RWPE1 (cell line): ENCODE results near the gene ARHGEF1.

ENCODE experiments used
- CTCF ChIA-PET: fragments of 350-600 bp; sonication (Branson Sonifier 250); formaldehyde crosslinking; extraction: SDS; loops from one replicate; lab custom pipeline; 2021; lab: Yijun Ruan, JAX
- POLR2A ChIA-PET: fragments of 400-600 bp; formaldehyde crosslinking; extraction: SDS; loops from one replicate; lab custom pipeline; 2020; ENCODE audit warnings: antibody characterized with exemption; ENCODE audit not compliant: low non-redundant PET; lab: Yijun Ruan, JAX
- DNase-seq: peaks from one replicate; pipeline ENCODE4 v3.0.0; 2012; ENCODE audit warnings: low spot score
- H3K27ac ChIP-seq: fragments of 450-650 bp; 2 replicates; pipeline ENCODE4 v1.5.1; 2017
- TF ChIP-seq, protein P1 (sequence below): fragments of 450-650 bp; conservative IDR thresholded peaks from 2 replicates; pipeline ENCODE4 v1.5.1; 2017; ENCODE audit warnings: low read depth, mild to moderate bottlenecking

ARHGEF1 gene

DNA sequence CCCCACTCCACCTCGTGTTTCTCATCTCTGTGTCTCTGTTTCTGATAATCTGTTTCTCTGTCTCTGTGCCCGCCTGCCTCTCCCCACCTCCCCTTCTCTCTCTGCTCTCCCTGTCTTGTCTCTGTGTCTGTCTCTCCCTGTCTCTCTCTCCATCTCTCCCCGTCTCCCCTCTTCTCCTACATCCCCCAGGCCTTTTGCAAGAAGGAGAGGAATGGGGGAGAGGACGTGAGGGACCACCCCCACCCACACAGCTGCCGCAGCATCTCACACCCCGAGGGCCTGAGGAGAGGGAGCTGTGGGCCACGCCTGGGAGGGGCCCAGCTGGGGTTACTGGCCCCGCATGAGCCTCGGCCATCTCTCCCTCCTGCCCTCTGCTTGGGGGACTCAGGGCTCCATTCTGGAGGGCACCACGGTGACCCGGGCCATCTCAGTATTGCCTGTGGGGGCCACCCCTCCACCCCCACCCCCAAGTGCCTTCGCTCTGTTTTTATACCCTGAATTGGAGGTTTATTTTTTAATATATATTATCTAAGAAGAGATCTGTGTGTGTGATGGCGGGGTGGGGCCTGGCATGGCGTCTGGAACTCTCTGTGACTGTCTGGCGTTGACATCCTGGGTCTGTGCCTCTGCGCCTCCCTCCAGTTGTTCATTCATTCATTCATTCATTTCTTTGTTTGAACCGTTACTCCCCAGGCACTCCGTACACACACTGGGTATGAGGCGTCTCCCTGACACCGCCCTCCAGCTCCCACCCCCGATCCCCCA lies 24.1 kb downstream of the ARHGEF1 start:
- TF ChIP-seq, protein P1, sequence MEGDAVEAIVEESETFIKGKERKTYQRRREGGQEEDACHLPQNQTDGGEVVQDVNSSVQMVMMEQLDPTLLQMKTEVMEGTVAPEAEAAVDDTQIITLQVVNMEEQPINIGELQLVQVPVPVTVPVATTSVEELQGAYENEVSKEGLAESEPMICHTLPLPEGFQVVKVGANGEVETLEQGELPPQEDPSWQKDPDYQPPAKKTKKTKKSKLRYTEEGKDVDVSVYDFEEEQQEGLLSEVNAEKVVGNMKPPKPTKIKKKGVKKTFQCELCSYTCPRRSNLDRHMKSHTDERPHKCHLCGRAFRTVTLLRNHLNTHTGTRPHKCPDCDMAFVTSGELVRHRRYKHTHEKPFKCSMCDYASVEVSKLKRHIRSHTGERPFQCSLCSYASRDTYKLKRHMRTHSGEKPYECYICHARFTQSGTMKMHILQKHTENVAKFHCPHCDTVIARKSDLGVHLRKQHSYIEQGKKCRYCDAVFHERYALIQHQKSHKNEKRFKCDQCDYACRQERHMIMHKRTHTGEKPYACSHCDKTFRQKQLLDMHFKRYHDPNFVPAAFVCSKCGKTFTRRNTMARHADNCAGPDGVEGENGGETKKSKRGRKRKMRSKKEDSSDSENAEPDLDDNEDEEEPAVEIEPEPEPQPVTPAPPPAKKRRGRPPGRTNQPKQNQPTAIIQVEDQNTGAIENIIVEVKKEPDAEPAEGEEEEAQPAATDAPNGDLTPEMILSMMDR, result no peak
- ChIA-PET POLR2A (no interaction called here), CTCF (no interaction called here)
- H3K27ac ChIP-seq, result peak overlapping the region; percentile 34
- no peak for DNase-seq

DNA sequence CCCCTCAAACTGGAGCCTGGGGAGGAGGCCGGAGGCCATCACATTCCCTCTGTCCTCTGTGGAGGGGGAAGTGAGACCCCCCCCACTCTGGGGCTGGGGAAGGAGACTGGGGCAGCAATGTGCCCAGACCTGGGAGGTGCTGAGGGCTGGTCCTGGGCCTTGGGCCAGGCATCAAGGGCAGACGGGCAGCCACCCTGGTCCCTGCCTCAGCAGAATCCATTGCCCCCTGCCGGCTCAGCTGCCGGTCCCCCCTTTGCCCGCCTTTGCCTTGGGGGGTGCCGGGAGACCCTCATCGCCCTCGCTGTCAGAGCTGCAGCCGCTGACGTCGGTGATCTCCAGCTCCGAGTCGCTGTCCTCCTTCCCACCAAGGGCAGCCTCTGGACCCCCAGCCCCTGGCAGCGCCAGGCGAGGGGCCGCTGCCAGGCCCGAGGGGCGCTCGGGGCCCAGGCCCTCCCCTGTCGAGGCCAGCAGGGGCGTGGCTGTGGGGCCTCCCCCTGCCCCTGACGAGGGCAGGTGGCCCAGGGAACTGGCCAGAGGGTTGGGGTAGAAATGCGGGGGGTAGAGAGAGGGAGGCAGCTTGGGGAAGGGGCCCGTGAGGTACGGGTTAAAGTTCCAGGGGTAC lies 25.1 kb downstream of the ARHGEF1 start:
- DNase-seq, result no peak
- TF ChIP-seq, protein P1, result no peak
- ChIA-PET POLR2A (no interaction called here), CTCF (no interaction called here)
- no peak overlapping the region for H3K27ac ChIP-seq

- DNase-seq, result no peak
- ChIA-PET CTCF (interaction anchor here (0.6 kb wide), 2 partner anchors 55 to 173 kb away, joined by 3 to 5 read pairs; no protein-coding TSS in a partner anchor), POLR2A (no interaction called here)
- TF ChIP-seq, protein P1, result no peak
- H3K27ac ChIP-seq, result no peak overlapping the region
Measured at GRCh38 chr19:41908724-41909464, 25.9 kb downstream of the ARHGEF1 start.

DNA sequence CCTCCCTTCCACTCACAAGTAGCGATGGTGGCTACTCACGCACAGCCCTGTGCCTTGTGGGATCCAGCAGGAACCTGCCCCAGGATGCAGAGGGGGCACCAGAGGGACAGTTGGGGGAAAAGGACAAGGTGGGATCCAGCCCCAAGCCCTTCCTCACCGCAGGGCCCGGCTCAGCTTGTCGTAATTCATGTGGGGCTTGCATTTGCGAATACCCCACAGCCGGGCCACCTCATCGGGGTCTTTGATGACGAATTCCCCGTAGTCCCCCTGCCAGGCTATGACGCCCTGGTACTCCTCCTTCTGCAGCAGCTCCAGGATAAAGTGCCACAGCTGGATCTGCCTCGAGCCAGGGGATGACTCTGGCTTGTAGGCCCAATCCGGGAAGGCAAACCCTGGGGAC lies 26.7 kb downstream of the ARHGEF1 start:
- POLR2A ChIA-PET, result no interaction called here
- no peak overlapping the region for H3K27ac ChIP-seq
- TF ChIP-seq, protein P1, result no peak
- no peak for DNase-seq
- CTCF ChIA-PET, result interaction anchor here (0.5 to 0.6 kb wide), 2 partner anchors 55 to 112 kb away, joined by 4 to 5 read pairs; no protein-coding TSS in a partner anchor

DNA sequence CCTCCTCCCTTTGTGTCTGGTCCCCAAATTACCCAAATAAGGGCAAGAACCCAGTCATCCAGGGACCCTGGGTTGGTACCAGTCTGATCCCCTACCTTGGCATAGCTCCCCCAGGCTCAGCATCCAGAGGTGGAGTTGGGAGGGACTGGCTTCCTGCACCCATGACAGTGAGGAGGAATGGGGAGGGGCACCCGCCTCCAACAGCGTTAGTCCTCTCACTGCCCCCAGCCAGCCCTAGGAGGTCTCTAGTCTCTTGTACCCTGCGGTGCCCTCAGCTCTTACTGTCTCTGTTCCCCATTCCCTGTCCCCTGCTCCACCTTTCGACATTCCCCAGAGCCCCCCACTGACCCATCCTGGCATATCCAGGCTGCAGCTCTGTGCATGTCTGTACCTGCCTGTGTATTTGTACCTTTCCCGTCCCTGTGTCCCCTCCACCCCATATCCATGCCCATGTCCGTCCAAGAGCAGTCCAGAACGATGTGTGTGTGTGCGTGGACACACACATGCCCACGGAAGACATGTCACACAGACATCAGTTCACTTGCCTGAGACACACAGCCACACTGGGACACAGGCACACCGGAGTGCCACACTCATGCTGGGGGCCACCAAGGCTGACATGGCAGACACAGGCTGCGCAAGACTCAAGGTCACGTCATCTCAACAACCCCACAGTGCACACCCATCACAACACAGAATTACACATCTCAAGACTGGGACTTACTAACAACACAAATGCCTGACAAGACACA lies 27.4 kb downstream of the ARHGEF1 start:
- CTCF ChIA-PET, result interaction anchor here (0.5 kb wide), 1 partner anchor 112 kb away, joined by 4 read pairs; no protein-coding TSS in a partner anchor
- POLR2A ChIA-PET, result no interaction called here
- TF ChIP-seq, protein P1, result no peak
- no peak overlapping the region for H3K27ac ChIP-seq
- no peak for DNase-seq
